Gastrocnemius medialis (tissue), 4 donors: ENCODE results near the gene WFDC9.

Experiments
- CTCF ChIP-seq, 5 experiments: fragments of 450-650 bp in 3 of 5; fragments of 200-600 bp in 2 of 5; sonication (generic) in 2 of 5; IDR thresholded peaks in 4 of 5; conservative IDR thresholded peaks in 1 of 5; 1 replicate in 4 of 5; 2 replicates in 1 of 5; pipeline ENCODE4 v1.5.1; 2016 to 2019; ENCODE audit warnings: antibody characterized with exemption in 5 of 5, mild to moderate bottlenecking in 3 of 5, moderate library complexity in 3 of 5
- POLR2A ChIP-seq, 2 donors: fragments of 450-650 bp; IDR thresholded peaks; one replicate each; pipeline ENCODE4 v1.6.1; 2017; ENCODE audit warnings: antibody characterized with exemption in 2 of 2, mild to moderate bottlenecking in 2 of 2, moderate library complexity in 2 of 2

DNA sequence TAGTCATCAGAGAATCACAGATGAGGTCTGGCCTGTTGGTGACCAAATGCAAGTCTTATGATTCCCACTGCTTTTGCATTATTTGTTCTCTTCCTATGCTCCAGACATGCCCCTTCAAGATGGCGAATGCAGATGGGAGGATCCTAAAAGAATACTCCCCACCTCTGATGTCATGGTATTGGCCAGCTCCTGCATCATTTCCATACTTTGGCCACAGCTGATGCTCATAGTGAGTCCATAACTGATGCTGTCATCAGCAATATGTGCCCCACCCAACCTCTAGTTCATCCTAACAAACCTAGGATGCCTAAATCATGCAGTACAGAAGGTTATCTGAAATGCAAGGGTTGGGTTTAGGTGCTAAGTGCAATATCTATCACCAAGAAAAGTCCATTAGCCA, 5.4 kb upstream of the WFDC9 start:
- TF ChIP-seq CTCF (IDR thresholded peaks at IDR 0.05 in 4 of 5, conservative IDR thresholded peaks at IDR 0.05 in 1 of 5), result no peak
- no peak for TF ChIP-seq POLR2A (IDR thresholded peaks at IDR 0.05)
